SK-N-SH (cell line): ENCODE measurements around the gene LFNG. TPM values are rescaled to one million over a fixed set of nuclear protein-coding genes. Genes with fewer than 3 reads are reported as not detected.
"Not testable (repeated sequence)": the region's sequence is repeated elsewhere in the genome, so short reads cannot be mapped to it uniquely, and the experiment has no call there.

ENCODE experiments used
- CTCF ChIA-PET: fragments of 300-600, 350-600 bp; formaldehyde crosslinking; extraction: SDS; loops from one replicate; lab custom pipeline; 2021; lab: Yijun Ruan, JAX
- POLR2A ChIA-PET: fragments of 350-600 bp; sonication (Branson Sonifier 250); formaldehyde crosslinking; extraction: SDS; loops from one replicate; lab custom pipeline; 2020; ENCODE audit warnings: antibody characterized with exemption, inconsistent platforms; lab: Yijun Ruan, JAX
- DNase-seq: peaks from one replicate; pipeline ENCODE4 v3.0.0; 2012
- H2AFZ ChIP-seq: fragments of 200-600 bp; sonication (generic); 2 replicates; pipeline ENCODE4 v1.8.1; 2016; ENCODE audit warnings: antibody characterized with exemption, mild to moderate bottlenecking, low read depth
- H3F3A ChIP-seq: fragments of 200-600 bp; sonication (generic); replicated peaks from 2 replicates; pipeline ENCODE3; 2016; ENCODE audit warnings: antibody characterized with exemption, mild to moderate bottlenecking; ENCODE audit not compliant: insufficient read depth
- H3K27ac ChIP-seq, 2 experiments: fragments of 200-500 bp in 1 of 2; fragments of 200-600 bp in 1 of 2; sonication (Bioruptor generic) in 1 of 2; sonication (generic), shearing (Covaris generic) in 1 of 2; 2 replicates each; pipeline versions ENCODE4 v1.5.1 to v1.6.1; 2014 to 2016; ENCODE audit warnings: low read depth in 2 of 2, inconsistent platforms in 1 of 2, low read length in 1 of 2, mild to moderate bottlenecking in 1 of 2, mixed read lengths in 1 of 2
- H3K27me3 ChIP-seq: fragments of 200-600 bp; sonication (generic), shearing (Covaris generic); 2 replicates; pipeline ENCODE4 v1.6.1; 2016; ENCODE audit warnings: mixed run types; ENCODE audit not compliant: insufficient read depth
- H3K36me3 ChIP-seq, 2 experiments: fragments of 200-500 bp in 1 of 2; fragments of 200-600 bp in 1 of 2; sonication (Bioruptor generic) in 1 of 2; sonication (generic) in 1 of 2; replicated peaks in 1 of 2; 2 replicates each; pipeline versions ENCODE3 to v1.5.1; 2014 to 2016; ENCODE audit warnings: low read length in 1 of 2, mild to moderate bottlenecking in 1 of 2; ENCODE audit not compliant: insufficient read depth in 2 of 2, control insufficient read depth in 1 of 2
- H3K4me1 ChIP-seq, 2 experiments: fragments of 200-500 bp in 1 of 2; fragments of 200-600 bp in 1 of 2; sonication (Bioruptor generic) in 1 of 2; sonication (generic), shearing (Covaris generic) in 1 of 2; 2 replicates each; pipeline versions ENCODE4 v1.5.1 to v1.6.1; 2014 to 2016; ENCODE audit warnings: low read depth in 1 of 2, low read length in 1 of 2, mixed run types in 1 of 2; ENCODE audit not compliant: insufficient read depth in 2 of 2, control insufficient read depth in 1 of 2
- H3K4me2 ChIP-seq: fragments of 200-600 bp; sonication (generic), shearing (Covaris generic); 2 replicates; pipeline ENCODE4 v1.6.1; 2017; ENCODE audit warnings: mixed run types
- H3K4me3 ChIP-seq, 2 experiments: fragments of 200-500 bp in 1 of 2; fragments of 200-600 bp in 1 of 2; sonication (Bioruptor generic) in 1 of 2; sonication (generic), shearing (Covaris generic) in 1 of 2; 2 replicates each; pipeline versions ENCODE4 v1.5.1 to v1.8.1; 2014 to 2016; ENCODE audit warnings: low read depth in 2 of 2, inconsistent platforms in 1 of 2, low read length in 1 of 2, mild to moderate bottlenecking in 1 of 2, mixed read lengths in 1 of 2, moderate library complexity in 1 of 2
- H3K79me2 ChIP-seq: fragments of 200-600 bp; sonication (generic); 2 replicates; pipeline ENCODE4 v1.8.1; 2017; ENCODE audit warnings: mild to moderate bottlenecking; ENCODE audit not compliant: insufficient read depth
- H3K9ac ChIP-seq: fragments of 200-600 bp; sonication (generic); 2 replicates; pipeline ENCODE4 v1.6.1; 2017; ENCODE audit warnings: mixed run types
- H3K9me2 ChIP-seq: fragments of 200-600 bp; sonication (generic); 2 replicates; pipeline ENCODE4 v1.6.1; 2017; ENCODE audit warnings: mixed run types
- H3K9me3 ChIP-seq: fragments of 200-600 bp; sonication (generic); 2 replicates; pipeline ENCODE4 v1.6.1; 2017; ENCODE audit warnings: mixed run types, mild to moderate bottlenecking, moderate library complexity
- H4K20me1 ChIP-seq: fragments of 200-600 bp; sonication (generic); 2 replicates; pipeline ENCODE4 v1.6.1; 2017; ENCODE audit warnings: mild to moderate bottlenecking, mixed run types; ENCODE audit not compliant: insufficient read depth
- WGBS: methylation state at CpG from one replicate; pipeline ENCODE4 v1.1.6; 2017; ENCODE audit warnings: low lambda C conversion rate; 5-methylcytosine and 5-hydroxymethylcytosine counted together
- polyA plus RNA-seq, 3 experiments: library from polyadenylated mRNA; depleted of rRNA; stranded (reverse); fragments of >200 nt; gene quantifications; 2 replicates each; pipeline ENCODE4 v1.2.3, GENCODE V29; 2012

Gene LFNG
- polyA plus RNA-seq, 1 of the 3 experiments (the other 2 are of a cell fraction): 9.4 TPM

DNA sequence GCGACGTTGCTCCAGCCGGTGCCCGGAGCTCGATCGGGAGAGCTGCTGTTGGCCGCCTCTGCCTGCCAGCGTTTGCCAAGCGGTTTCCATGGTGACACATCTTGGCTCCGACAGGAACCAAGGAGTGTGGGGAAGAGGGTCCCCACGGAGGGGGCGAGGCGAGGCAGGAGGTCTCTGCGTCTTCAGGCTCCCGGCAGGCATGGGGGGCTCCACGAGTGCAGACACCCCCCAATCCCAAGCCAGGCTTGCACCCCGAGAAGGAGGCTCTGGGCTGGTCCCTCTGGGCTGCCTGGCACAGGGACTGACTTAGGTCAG, 12.2 kb downstream of the LFNG start:
- H3K9me3 ChIP-seq, H3K9ac ChIP-seq, H3K27me3 ChIP-seq, H3K9me2 ChIP-seq, CTCF ChIA-PET, H3K27ac ChIP-seq, POLR2A ChIA-PET, H2AFZ ChIP-seq, H3K36me3 ChIP-seq, DNase-seq, H3K79me2 ChIP-seq, H4K20me1 ChIP-seq: not testable (repeated sequence)
- WGBS: 41% methylated on average over 14 of the region's 17 CpGs
- peaks cover 24% of the 10 kb centered on the region for H3F3A ChIP-seq
- H3K4me1 ChIP-seq: peaks cover 33 to 41% of the 10 kb centered on the region in 2 experiments; a peak in 3 of 4 replicates
- H3K4me2 ChIP-seq: peak overlapping the region; percentile 28; the same call in 1 of the 2 replicates
- peak overlapping the region in 1 of 2 experiments; percentile 14; a peak in 1 of 4 replicates for H3K4me3 ChIP-seq

DNA sequence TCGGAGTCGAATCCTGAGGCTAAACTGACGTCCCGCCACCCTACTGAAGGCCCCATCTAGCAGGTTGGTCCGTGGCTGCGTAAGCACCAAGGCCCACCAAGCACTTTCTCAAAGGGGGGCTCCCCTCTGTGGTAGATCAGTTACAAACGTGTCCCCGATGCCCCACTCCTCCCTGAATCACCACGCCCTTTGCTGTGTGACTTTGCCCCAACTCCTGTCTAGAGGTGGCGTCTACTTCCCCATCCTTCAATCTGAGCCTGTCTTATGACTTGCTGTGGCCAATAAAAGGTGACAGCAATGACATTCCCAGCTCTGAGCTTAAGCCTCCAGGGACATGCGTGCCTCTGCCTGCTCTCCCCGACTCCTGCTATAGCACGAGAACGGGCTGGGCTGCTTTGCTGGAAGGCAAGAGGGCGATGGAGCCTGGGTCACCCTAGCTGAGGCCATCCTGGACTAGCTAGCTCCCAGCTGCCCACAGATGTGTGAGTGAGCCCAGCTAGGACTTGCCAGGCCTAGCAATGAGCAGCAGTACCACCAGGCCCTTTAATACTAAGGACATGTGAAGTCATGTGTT, 12.7 kb downstream of the LFNG start:
- H3K27me3 ChIP-seq, H2AFZ ChIP-seq, CTCF ChIA-PET, H3K79me2 ChIP-seq, POLR2A ChIA-PET, H4K20me1 ChIP-seq, DNase-seq, H3K36me3 ChIP-seq, H3K9me3 ChIP-seq, H3K4me2 ChIP-seq, H3K9me2 ChIP-seq, H3K9ac ChIP-seq, H3K27ac ChIP-seq, H3K4me3 ChIP-seq: not testable (repeated sequence)
- Histone ChIP-seq H3K4me1 (peaks cover 33 to 41% of the 10 kb centered on the region in 2 experiments; a peak in 3 of 4 replicates), H3F3A (peaks cover 21% of the 10 kb centered on the region)
- 96% methylated on average over 9 of the region's 15 CpGs for WGBS

DNA sequence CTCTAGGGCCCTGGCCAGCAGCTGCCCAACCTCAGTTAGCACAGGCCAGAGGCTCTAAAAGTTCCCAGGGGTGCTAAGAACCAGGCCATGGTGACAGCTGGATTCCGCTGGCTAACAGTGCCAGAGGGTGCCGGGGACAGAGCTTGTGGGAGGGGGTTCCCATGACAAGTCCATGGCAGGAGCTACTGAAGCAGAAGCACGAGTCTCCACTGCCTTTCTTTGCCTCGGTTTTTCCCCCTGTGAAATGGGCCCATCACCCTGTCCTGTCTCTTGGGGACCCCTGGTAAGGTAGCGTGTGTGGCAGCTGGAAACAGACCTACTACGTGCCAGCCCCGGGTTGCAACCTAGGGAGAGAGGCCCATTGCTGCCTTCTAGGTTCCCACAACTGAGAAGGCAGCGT, 13.2 kb downstream of the LFNG start:
- H2AFZ ChIP-seq, H3K9me3 ChIP-seq, H3K9me2 ChIP-seq, H3K27ac ChIP-seq, H3K4me2 ChIP-seq, H3K9ac ChIP-seq, POLR2A ChIA-PET, H3K4me3 ChIP-seq, CTCF ChIA-PET, DNase-seq, H4K20me1 ChIP-seq, H3K27me3 ChIP-seq, H3K79me2 ChIP-seq: not testable (repeated sequence)
- WGBS: 91% methylated on average over 7 of the region's 8 CpGs
- peaks cover 18% of the 10 kb centered on the region for H3F3A ChIP-seq
- peaks cover 29 to 37% of the 10 kb centered on the region in 2 experiments; a peak in 3 of 4 replicates for H3K4me1 ChIP-seq
- peaks cover under 1 to 12% of the 10 kb centered on the region in 2 experiments for H3K36me3 ChIP-seq

DNA sequence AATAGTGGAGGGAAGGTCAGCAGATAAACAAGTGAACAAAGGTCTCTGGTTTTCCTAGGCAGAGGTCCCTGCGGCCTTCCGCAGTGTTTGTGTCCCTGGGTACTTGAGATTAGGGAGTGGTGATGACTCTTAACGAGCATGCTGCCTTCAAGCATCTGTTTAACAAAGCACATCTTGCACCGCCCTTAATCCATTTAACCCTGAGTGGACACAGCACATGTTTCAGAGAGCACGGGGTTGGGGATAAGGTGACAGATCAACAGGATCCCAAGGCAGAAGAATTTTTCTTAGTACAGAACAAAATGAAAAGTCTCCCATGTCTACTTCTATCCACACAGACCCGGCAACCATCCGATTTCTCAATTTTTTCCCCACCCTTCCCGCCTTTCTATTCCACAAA, 14.0 kb downstream of the LFNG start:
- H2AFZ ChIP-seq, H3K27me3 ChIP-seq, CTCF ChIA-PET, H3K79me2 ChIP-seq, H3K4me3 ChIP-seq, H3K4me2 ChIP-seq, DNase-seq, H3K9me3 ChIP-seq, POLR2A ChIA-PET, H3K9me2 ChIP-seq, H3K27ac ChIP-seq, H3K36me3 ChIP-seq, H3K9ac ChIP-seq, H4K20me1 ChIP-seq: not testable (repeated sequence)
- H3K4me1 ChIP-seq: peaks cover 21 to 31% of the 10 kb centered on the region in 2 experiments; a peak in 3 of 4 replicates
- WGBS: 87% methylated on average over 6 of the region's 8 CpGs
- H3F3A ChIP-seq: peaks cover 12% of the 10 kb centered on the region

DNA sequence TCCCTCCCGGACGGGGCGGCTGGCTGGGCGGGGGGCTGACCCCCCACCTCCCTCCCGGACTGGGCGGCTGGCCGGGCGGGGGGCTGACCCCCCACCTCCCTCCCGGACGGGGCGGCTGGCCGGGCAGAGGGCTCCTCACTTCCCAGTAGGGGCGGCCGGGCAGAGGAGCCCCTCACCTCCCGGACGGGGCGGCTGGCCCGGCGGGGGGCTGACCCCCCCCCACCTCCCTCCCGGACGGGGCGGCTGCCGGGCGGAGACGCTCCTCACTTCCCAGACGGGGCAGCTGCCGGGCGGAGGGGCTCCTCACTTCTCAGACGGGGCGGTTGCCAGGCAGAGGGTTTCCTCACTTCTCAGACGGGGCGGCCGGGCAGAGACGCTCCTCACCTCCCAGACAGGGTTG, 14.6 kb downstream of the LFNG start:
- WGBS: 87% methylated on average over 4 of the region's 34 CpGs
- H3K79me2 ChIP-seq, H3K9me2 ChIP-seq, H4K20me1 ChIP-seq, DNase-seq, H3K27ac ChIP-seq, H3K9me3 ChIP-seq, H3K4me3 ChIP-seq, H3K9ac ChIP-seq, H3K4me2 ChIP-seq, H3K27me3 ChIP-seq, H2AFZ ChIP-seq, POLR2A ChIA-PET, CTCF ChIA-PET: not testable (repeated sequence)
- peaks cover 15 to 26% of the 10 kb centered on the region in 2 experiments; a peak in 3 of 4 replicates for H3K4me1 ChIP-seq
- peaks cover 11% of the 10 kb centered on the region for H3F3A ChIP-seq
- peaks cover 6 to 15% of the 10 kb centered on the region in 2 experiments for H3K36me3 ChIP-seq
